CD4-positive, alpha-beta T cell treated with Interleukin-4 for 1 hour (primary cell): ENCODE results near the gene SACS.
"Not testable (repeated sequence)": the region's sequence is repeated elsewhere in the genome, so short reads cannot be mapped to it uniquely, and the experiment has no call there.

Experiments
- DNase-seq, 2 donors: peaks; one replicate each; pipeline ENCODE4 v3.0.0-alpha.2; 2020 to 2022

Gene SACS

DNA sequence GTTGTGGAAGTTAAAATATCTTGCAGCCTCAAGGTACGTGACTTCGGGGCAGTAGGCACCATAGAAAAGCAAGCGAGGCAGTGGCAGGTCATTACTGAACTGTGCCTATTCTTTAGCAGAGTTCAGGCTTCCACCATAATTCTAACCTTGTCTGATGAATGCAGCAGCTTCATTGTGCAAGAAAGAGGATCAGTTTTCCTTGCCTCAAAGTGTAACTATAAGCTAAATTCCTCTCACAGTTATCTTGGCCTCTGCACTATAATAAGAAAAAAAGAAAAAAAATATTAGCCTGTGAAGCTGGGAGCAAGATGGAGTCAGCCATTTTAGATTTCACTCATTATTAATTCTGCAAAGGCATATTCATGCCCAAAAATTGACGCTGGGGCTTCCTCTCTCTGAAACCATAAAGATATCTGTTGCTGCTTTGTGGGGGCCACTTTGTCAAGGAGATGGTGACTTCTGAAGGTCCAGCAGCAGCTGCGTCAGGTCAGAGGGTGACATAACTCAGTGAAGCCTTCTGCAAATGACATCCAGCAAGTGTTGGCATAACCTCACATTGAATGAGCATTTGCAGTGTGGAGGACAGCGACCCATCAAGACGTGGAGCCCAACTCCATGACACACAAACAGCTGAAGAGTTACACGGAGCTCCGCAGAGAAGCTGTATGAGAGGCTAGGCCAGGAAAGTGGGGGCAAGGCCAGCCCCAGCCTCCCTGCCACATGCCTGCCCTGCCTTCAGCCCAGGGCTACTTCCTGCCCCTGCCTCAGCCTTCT, 23.1 kb upstream of the SACS start:
- DNase-seq = no peak

GRCh38 chr13:23455401-23456185, 22.1 kb upstream of the SACS start:
- DNase-seq = no peak

- DNase-seq = no peak
Observed at GRCh38 chr13:23453132-23453531, 19.6 kb upstream of the SACS start.

DNA sequence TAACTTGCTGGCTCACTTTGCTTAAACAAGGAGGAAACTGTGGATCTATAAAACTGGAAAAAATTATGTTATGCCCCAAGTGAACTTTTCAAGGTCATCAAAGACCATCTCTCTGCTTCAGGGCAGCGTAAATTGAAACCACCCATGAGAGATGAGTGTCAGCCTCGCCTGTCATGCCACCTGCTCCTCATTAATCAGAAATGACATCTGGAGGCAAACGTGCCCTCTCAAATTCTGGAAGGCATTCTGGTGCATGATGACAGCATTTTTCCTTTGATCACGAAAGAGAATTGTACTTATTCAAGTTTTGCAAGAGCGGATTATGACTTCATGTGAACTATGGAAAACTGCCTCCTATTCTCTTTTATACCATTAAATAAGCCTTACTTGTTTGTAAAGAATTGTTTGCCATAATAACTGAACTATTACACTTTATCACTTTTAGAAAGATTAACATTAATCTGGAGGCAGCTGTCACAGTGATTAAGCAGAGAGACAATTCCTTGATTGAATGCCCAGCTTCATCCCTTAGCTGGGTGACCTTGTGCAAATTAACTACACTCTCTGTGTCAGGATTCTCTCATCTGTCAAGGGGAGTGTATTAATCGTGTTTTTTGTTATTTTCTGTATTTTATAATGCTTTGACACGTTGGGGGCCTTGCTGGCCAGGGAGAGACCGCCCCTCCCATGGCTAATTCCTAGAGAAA, 17.0 kb upstream of the SACS start:
- DNase-seq = no peak

DNA sequence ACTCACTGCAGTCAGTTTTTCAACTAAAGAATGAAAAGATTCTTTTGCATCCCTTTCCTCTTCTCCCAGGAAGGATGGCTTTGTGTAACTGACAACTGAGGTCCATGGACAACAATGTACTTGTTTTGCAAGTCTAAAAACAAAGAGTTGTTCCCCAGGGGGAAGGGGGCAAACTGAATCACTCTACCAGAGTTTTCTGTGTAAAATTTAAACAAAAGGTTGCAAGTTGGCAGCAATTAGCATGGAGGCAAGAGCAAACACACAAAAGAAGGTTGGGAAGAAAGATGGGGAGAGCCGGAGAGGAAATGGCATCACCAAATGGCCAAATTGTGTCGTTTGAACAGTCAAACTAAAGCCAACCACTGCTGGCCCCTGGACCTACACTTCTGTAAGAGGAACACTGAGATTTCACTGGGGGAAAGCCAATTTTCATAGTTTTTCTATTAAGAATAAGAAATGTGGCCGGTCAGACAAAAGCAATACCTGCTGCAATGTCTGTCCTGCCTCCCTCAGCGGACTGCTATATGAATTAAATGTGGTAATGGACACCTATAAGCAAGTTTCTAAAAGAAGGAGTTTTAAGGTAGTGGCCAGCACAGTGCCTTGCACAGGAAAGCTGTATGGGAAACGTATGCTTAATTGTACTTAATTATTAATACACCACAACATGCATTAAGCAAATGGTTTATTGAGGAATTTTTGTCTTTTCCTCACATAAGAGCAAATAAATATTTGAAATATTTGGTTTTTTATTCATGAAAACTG, 16.1 kb upstream of the SACS start:
- no peak for DNase-seq

DNA sequence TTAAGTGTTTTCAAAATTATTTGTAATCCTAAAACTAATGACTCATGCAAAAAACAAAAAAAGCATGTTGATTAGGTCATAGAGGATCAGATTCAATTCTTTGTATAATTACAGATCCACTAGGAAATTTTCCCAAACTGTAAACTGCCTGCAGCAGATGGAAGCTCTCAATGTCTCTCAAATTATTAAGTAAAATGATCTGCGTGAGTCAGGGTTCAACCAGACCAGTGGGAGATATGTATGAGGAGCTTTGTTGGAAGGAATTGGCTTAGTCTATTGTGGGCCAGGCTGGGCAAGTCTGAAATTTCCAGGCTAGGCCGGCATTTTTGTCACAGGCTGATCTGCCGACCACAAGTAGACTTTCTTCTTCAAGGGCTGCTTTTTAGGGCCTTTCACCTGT, 14.4 kb upstream of the SACS start:
- DNase-seq = no peak

GRCh38 chr13:23445794-23446193, 12.3 kb upstream of the SACS start:
- DNase-seq = no peak

GRCh38 chr13:23443878-23444277, 10.4 kb upstream of the SACS start:
- DNase-seq = no peak

- DNase-seq = no peak
Observed at GRCh38 chr13:23443110-23443509, 9.6 kb upstream of the SACS start.

DNA sequence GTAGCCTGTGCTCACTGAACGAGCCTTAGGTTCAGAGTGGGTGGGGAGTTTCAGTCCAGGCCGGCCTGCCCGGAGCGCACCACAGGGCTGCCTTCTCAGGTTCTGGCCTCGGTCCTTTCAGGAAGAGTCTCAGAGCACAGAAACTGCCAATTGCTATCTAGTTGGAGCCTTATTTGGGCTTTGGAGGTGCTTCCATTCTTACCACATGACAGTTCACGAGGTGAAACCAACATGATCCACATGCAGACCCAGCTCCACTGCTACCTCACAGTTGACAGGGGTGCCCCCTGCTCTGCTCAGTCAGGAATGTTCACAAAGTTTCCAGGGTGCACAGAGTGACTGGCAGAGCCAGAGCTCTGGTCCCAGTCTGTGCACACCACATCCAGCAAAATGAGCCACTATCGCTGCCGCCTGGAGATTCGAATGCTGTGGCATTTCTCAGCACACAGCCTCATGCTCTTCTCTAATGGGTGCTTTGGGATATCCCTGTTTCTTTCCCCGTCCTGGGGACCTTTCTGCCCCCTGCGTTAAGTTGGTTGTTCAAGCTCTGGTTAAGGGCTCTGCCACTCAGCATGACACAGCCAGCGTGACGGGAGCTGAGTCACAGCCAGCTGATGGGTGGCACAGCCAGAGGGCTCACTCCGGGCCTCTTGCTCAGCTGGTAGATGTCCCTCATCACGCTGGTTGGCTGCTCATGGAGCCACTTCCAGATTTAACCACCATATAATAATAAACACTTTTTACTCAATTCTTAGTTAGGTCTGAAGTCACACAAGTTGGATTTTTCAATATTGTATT, 7.5 kb upstream of the SACS start:
- DNase-seq = no peak

DNA sequence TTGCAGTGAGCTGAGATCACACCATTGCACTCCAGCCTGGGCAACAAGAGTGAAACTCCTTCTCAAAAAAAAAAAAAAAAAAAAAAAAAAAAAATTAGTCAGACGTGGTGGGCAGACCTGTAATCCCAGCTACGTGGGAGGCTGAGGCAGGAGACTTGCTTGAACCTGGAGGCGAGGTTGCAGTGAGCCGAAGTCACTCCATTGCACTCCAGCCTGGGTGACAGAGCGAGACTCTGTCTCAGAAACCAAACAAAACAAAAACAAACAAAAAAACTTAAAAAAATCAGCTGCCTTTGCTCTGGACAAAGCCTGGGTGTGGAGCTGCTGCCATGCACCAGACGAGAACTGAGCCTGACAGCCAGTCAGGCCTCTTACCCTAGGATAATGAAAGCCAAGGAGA, 6.8 kb upstream of the SACS start:
- DNase-seq = not testable (repeated sequence)

DNA sequence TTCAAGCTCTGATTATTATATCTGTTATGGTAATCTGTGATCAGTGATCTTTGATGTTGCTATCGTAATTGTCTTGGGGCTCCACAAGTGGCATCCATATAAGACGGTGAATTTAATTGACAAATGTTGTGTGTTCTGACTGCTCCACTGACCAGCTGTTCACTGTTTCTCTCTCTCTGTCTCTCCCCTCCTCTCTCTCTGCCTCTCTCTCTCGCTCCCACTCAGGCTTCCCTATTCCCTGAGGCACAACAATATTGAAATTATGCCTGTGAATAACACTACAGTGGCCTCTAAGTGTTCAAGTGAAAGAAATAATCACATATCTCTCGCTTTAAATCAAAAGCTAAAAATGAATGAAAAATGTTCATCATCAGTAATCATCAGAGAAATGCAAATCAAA, 4.4 kb upstream of the SACS start:
- DNase-seq = no peak

DNA sequence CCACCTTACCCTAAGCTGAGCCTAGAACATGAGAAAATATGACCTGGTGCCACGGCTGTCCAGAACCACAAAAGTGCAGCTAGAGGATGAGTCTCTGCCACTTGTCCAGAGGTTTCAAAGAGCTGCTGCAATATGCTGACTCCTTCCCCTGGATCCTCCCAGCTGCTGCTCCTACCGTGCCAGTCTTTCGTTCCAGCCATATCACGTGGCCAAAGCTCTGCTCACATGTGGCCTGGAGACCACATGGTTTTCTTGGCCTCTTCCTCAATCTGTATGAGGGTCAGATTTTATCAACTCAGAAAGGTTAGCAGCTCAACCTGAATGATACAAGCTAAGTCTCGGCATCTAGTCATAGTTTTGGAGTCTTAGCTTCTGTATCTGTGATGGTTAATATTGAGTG, 3.2 kb upstream of the SACS start:
- DNase-seq = no peak

DNA sequence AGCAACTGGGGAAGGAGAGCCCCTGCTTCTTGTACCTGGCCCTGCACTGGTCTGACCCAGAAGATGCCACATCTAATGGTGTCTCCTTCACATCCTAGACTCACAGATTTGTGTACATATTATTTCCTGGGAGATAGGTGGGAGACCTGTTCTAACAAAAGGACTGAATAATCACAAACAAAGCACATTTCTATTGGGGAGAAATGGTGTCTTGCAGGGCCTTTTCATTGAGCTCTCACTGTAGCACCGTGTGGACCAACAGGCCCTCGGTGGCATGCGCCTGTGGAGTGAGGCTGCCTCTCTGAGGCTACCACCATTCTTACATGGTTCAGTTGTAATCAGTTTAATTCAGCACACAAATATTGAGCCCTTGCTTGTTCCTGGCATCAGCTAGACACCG, 989 bp upstream of the SACS start:
- no peak for DNase-seq

- DNase-seq = no peak
Observed at GRCh38 chr13:23432626-23433025, 876 bp downstream of the SACS start.

GRCh38 chr13:23430664-23431063, 2.8 kb downstream of the SACS start:
- no peak for DNase-seq

DNA sequence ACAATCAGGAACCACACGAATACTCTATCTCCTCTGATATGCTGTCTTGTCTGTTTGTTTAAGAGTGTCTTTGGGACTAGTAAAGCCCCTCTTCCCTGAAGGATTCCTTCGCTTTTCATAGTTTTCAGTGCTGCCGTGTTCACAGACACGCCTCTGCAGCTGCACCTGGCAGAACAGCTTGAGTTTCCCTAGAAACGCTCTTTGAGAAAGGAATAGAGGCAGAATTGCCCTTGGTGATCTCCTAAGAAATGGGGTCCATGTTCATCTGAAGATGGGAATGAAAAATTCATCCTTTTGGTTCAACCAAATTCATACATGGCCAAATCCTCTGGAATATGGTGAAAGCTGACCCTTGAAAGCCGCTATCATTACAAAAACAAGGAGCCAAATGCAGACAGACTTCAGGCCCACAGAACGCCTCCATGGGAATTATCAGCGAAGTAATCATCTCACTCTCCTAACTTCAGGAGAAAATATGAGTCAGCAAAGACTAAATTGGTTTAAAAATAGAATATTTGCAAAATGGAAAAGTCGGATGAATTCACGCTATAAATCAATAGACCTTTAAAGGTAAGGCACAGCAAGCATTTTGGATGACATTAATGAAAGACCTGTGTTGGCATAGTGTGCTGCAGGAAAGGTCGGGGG, 5.5 kb downstream of the SACS start:
- DNase-seq = no peak

- DNase-seq = no peak
Observed at GRCh38 chr13:23427342-23427843, 6.1 kb downstream of the SACS start.

- DNase-seq = no peak
Observed at GRCh38 chr13:23421596-23421995, 11.9 kb downstream of the SACS start.

DNA sequence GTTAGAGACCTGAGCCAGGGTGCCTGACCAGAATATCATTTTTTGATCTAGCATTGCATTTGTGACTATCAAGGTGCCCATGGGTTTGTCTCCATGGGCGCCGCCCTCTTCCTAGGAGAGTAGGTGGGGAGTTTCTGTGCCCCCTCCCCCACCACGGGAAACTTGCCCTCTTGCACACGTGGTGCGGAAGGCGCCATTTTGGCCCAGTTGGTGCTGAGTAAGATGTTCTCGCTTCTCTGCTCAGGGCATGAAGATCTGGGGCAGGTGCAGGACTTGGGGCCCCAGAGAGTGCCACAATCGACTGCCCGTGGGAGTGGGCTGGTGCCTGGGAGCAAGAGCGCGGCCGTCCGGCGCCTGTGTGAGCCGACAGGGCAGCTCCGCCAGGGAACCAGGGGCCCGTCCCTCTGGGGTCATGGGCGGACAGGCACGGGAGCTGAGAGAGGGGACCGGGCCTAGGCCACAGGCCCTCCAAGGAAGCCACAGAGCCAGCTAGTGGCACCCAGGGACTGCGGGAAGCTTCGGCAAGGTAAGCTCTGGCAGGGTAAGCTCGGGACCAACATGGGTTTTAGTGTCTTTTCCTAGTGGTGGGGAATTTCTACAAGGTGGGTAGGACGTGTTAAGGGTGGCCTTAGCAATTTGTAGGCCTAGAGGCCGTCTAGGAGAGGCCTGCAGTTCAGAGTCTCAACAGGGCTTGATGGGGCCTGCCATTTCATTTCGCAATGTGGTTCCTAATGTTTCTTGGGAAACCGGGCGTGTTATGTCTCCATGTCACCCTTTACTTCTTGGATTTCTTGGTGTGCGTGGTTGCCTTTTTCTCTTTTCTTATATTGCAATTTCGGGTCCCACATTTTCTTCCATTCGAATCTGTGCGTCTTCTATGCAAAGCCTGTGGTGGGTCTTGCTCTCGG, 14.5 kb downstream of the SACS start:
- DNase-seq = no peak
